Karpas-422 (cell line): ENCODE measurements around the gene HS6ST3. TPM values are rescaled to one million over a fixed set of nuclear protein-coding genes. Genes with fewer than 3 reads are reported as not detected.
A peak's percentile ranks its signal among the peaks of the same experiment; 100 is the strongest.

Experiments used
- DNase-seq: peaks from one replicate; pipeline ENCODE4 v3.0.0-alpha.2; 2015
- H2AFZ ChIP-seq: fragments of 200-600 bp; sonication (generic); 2 replicates; pipeline ENCODE4 v1.6.1; 2014; ENCODE audit warnings: antibody characterized with exemption, low read length, mixed read lengths
- H3K27ac ChIP-seq: fragments of 200-600 bp; sonication (generic); 2 replicates; pipeline ENCODE4 v1.5.1; 2014; ENCODE audit warnings: mild to moderate bottlenecking, low read length, moderate library complexity
- H3K27me3 ChIP-seq: fragments of 200-600 bp; sonication (generic); 2 replicates; pipeline ENCODE4 v1.6.1; 2014; ENCODE audit warnings: low read length, mixed read lengths
- H3K36me3 ChIP-seq: fragments of 200-600 bp; sonication (generic); 2 replicates; pipeline ENCODE4 v1.6.1; 2014; ENCODE audit warnings: low read length, mixed read lengths; ENCODE audit not compliant: insufficient read depth
- H3K4me1 ChIP-seq: fragments of 200-600 bp; sonication (generic); 2 replicates; pipeline ENCODE4 v1.6.1; 2014; ENCODE audit warnings: mild to moderate bottlenecking, low read length, mixed read lengths
- H3K4me2 ChIP-seq: fragments of 200-600 bp; sonication (generic); 2 replicates; pipeline ENCODE4 v1.6.1; 2014; ENCODE audit warnings: low read length, low read depth, mild to moderate bottlenecking; ENCODE audit not compliant: poor library complexity, severe bottlenecking
- H3K4me3 ChIP-seq: fragments of 200-600 bp; sonication (generic); 2 replicates; pipeline ENCODE4 v1.5.1; 2014; ENCODE audit warnings: mild to moderate bottlenecking, antibody characterized with exemption, low read length, mixed read lengths
- H3K79me2 ChIP-seq: fragments of 200-600 bp; sonication (generic); 2 replicates; pipeline ENCODE4 v1.6.1; 2014; ENCODE audit warnings: mild to moderate bottlenecking, low read length, mixed read lengths
- H3K9ac ChIP-seq: fragments of 200-600 bp; sonication (generic); 2 replicates; pipeline ENCODE4 v1.6.0; 2014; ENCODE audit warnings: low read length
- H3K9me2 ChIP-seq: fragments of 200-600 bp; sonication (generic), shearing (Covaris generic); replicated peaks from 2 replicates; pipeline ENCODE4 v1.6.0; 2014; ENCODE audit warnings: mild to moderate bottlenecking, low read length, moderate library complexity; ENCODE audit not compliant: insufficient read depth
- H3K9me3 ChIP-seq: fragments of 300-700, 200-600 bp; sonication (generic); 2 replicates; pipeline ENCODE4 v1.6.1; 2014; ENCODE audit warnings: low read length, mixed read lengths
- H4K20me1 ChIP-seq: fragments of 200-600 bp; sonication (generic); 2 replicates; pipeline ENCODE4 v1.6.1; 2014; ENCODE audit warnings: mild to moderate bottlenecking, antibody characterized with exemption, low read length, low read depth; ENCODE audit not compliant: insufficient read depth
- total RNA-seq: library from RNA; depleted of rRNA; stranded (reverse); fragments of >200 nt; shearing (Covaris generic); gene quantifications from 2 replicates; pipeline ENCODE4 v1.2.3, GENCODE V29; 2014; ENCODE audit warnings: low replicate concordance

The HS6ST3 gene
- total RNA-seq, 1 experiment from 2014 or later: not detected

DNA sequence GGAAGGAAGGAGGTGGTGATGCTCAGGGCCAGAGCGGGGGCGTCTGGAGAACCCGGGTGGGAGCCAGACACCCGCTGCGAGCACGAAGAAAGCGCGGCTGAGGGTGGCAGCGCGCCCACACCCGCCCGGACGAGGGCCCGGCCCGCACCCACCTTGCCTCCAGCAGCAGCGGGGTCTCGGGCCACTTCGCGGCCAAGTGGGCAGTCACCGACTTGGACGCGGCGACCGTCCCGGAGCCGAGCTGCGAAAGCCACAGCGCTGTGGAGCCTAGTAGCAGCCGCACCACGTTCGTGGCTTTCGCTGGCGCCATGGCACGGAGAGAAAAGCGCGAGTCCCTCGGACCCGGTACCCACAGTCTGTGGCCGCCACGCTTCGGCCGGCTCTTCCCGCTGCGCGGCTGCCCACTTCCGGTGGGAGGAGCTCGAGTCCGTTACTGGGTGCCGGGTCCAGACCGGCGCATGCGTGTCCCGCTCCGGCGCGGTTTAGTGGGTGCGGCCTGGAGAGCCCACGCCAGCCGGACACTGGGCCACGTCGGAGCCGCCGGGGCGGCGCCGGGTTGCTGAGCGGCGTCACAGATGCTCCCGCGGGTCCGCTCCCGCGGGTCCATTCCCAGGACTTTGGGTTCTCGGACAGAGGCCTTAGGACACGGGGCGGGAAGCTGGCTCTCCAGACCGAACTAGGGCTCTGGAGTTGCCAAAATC is 36.8 kb upstream of the HS6ST3 start, which contains the start of gene UGGT2:
Gene UGGT2, minus strand, starts transcription at position 399 of the 701 bp plus-strand sequence. Its CDS starts 89 bp downstream, at position 310.
- Histone ChIP-seq H2AFZ (peak within 1 kb of the TSS; percentile 100), H3K9ac (peak within 1 kb of the TSS; percentile 96), H3K4me3 (peak within 1 kb of the TSS; percentile 83)

DNA sequence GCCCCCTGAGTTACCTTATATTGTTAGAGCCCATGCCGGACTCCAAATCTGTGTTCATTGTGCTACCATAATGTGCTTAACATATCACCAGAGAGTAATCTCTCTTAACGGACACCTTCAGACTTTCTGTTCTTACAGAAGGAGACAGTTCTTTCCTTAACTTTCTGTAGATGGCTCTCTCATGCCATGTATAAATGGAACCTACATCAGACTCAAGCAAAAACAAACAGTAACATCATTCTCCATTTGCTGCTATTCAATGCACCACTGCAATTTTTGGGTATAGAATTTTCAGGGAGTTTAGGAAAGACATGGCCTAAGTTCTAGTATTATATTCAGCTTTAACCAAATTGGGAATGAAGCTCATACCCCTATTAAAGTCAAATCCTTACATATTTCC is 24.1 kb upstream of the HS6ST3 start:
- H2AFZ ChIP-seq: no peak overlapping the region
- H3K27ac ChIP-seq: no peak overlapping the region
- H3K79me2 ChIP-seq: no peaks in the 10 kb centered on the region
- no peaks in the 10 kb centered on the region for H3K9me2 ChIP-seq
- no peak overlapping the region for H3K9ac ChIP-seq
- H3K4me3 ChIP-seq: no peak overlapping the region
- H3K4me2 ChIP-seq: no peak overlapping the region
- H3K4me1 ChIP-seq: no peaks in the 10 kb centered on the region
- H3K27me3 ChIP-seq: no peaks in the 10 kb centered on the region
- no peaks in the 10 kb centered on the region for H3K9me3 ChIP-seq
- DNase-seq: no peak
- H3K36me3 ChIP-seq: no peaks in the 10 kb centered on the region
- H4K20me1 ChIP-seq: no peaks in the 10 kb centered on the region

More for the DNA sequence above, 36.8 kb upstream of the HS6ST3 start, which contains the start of gene UGGT2:
- Histone ChIP-seq H4K20me1 (no peaks in the 10 kb centered on the region), H3K4me1 (peaks cover 10% of the 10 kb centered on the region; the same call in 1 of the 2 replicates), H3K9me2 (no peaks in the 10 kb centered on the region), H3K27me3 (no peaks in the 10 kb centered on the region), H3K27ac (peak within 1 kb of the TSS; percentile 43), H3K79me2 (peaks cover 44% of the 10 kb centered on the region), H3K4me2 (peak within 1 kb of the TSS; percentile 100), H3K36me3 (no peaks in the 10 kb centered on the region), H3K9me3 (no peaks in the 10 kb centered on the region)
- peak; percentile 96 for DNase-seq

DNA sequence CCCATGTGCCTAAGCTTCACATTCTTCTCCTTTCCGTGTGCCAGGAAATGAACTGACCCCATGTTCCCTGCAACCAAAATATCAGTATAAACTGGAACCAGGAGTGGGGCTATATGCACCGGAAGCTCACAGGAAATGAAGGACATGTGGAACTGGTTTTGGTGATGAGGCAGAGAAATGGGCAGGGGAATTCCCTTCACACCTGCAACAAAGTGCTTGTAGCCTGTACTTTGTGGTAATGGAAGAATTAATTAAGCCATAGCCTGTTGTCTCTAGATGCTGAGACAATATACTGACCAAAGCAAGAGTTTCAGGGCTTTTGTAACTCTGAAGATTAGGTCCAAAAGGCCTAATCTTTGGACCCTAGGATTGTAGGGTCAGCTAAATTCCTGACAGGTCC is 21.2 kb upstream of the HS6ST3 start:
- Histone ChIP-seq H3K9me2 (no peaks in the 10 kb centered on the region), H3K4me3 (no peak overlapping the region), H3K79me2 (no peaks in the 10 kb centered on the region), H3K9ac (no peak overlapping the region), H3K9me3 (no peaks in the 10 kb centered on the region), H2AFZ (no peak overlapping the region), H4K20me1 (no peaks in the 10 kb centered on the region), H3K27me3 (no peaks in the 10 kb centered on the region), H3K4me2 (no peak overlapping the region), H3K27ac (no peak overlapping the region), H3K4me1 (no peaks in the 10 kb centered on the region), H3K36me3 (no peaks in the 10 kb centered on the region)
- no peak for DNase-seq

DNA sequence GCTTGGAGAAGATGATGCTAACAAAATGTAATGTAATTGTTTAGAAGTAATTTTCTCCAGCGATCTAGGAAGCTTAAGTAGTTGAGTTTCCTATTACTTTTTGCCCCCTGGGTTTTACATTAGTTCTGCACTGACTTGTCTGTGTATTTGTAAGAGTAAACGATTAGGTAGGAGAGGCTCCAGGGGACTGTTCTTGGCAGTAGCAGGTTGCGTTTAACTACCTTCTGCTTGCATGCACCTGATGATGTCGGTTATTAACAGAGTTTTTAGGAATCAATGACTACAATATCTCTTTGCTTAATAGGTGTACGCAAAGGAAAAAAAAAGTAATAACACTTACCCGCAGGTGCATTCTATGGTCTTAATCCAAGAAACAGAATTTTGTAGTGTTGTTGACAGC is 18.4 kb upstream of the HS6ST3 start:
- Histone ChIP-seq H3K4me1 (no peaks in the 10 kb centered on the region), H3K9me2 (no peaks in the 10 kb centered on the region), H2AFZ (no peak overlapping the region), H3K36me3 (no peaks in the 10 kb centered on the region), H3K27me3 (no peaks in the 10 kb centered on the region), H3K9ac (no peak overlapping the region), H3K27ac (no peak overlapping the region), H3K4me3 (no peak overlapping the region), H3K4me2 (no peak overlapping the region), H4K20me1 (no peaks in the 10 kb centered on the region), H3K9me3 (no peaks in the 10 kb centered on the region), H3K79me2 (no peaks in the 10 kb centered on the region)
- DNase-seq: no peak

DNA sequence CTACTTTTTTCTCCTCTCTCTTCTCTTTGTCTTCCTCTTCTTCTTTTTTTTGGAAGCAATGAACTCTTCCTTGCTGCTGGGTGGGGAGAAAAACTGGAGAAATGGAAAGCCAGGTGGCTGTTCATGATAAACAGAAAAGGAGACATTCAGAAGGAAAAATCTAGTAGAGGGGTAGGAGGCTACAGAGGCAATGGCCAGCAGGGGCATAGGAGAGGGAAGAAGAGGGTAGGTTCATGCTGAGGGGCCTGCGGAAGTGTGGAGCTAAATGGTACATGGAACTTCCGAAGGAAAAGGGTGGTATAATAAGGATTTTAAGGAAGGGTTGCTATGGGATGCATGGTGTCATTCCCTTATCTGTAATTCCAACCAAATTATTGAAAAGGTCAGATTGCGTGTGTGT is 17.5 kb upstream of the HS6ST3 start:
- Histone ChIP-seq H3K79me2 (no peaks in the 10 kb centered on the region), H3K27me3 (0 out of 2 replicates have a peak, but pooled peaks cover 2% of the 10 kb centered on the region), H3K9ac (no peak overlapping the region), H3K4me3 (no peak overlapping the region), H3K27ac (no peak overlapping the region), H3K36me3 (no peaks in the 10 kb centered on the region), H3K9me3 (no peaks in the 10 kb centered on the region), H3K4me1 (no peaks in the 10 kb centered on the region), H2AFZ (no peak overlapping the region), H3K9me2 (no peaks in the 10 kb centered on the region), H3K4me2 (no peak overlapping the region), H4K20me1 (no peaks in the 10 kb centered on the region)
- DNase-seq: no peak

DNA sequence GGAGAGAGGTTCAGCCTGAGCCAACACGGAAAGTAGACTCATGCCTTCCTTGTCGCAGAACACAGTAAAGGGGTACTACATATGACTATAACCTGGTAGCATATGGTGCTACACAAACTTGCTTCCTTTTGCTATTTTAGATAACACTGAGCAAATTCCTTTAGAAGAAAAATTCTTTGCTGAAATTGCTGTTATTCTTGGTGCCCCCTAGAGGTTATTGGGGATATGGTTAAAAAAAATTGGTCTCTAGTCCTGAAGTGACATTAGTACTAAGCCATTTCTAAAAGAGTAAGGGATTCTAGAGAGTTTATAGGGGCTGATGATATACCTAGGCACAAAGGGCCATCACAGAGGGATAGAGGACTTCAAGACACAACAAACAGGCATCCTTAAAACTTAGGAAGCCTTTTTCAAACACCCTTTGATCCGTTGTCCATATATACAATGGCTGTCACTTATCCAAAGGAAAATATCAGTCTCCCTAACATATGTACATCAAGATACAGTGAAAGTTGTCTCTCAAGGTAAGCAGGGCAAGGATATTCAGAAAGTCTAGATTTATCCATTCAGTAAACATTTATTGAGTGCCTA is 13.9 kb upstream of the HS6ST3 start:
- Histone ChIP-seq H4K20me1 (no peaks in the 10 kb centered on the region), H2AFZ (no peak overlapping the region), H3K27ac (no peak overlapping the region), H3K4me1 (no peaks in the 10 kb centered on the region), H3K79me2 (no peaks in the 10 kb centered on the region), H3K4me2 (no peak overlapping the region), H3K27me3 (0 out of 2 replicates have a peak, but pooled peaks cover 2% of the 10 kb centered on the region), H3K4me3 (no peak overlapping the region), H3K9me3 (no peaks in the 10 kb centered on the region), H3K9me2 (no peaks in the 10 kb centered on the region), H3K9ac (no peak overlapping the region), H3K36me3 (no peaks in the 10 kb centered on the region)
- DNase-seq: peak; percentile 72

DNA sequence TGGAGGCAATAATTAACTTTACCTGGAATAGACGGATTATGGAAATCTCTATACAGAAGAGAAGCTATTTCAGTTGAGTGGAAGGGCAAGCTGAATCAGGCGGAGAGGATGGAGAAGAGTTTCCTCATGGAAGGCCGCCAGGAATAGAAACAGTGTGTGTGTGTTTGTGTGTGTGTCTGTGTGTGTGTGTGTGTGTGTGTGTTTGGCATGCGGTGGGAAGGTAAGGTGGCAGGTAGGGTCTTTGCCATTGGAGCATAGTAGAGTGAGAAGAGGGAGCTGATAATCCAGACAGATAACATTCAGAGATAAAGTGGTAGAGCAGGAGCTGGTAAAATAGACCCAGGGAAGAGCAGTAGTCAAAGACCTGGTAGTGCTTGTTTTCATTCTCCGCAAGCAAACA is 9.2 kb upstream of the HS6ST3 start:
- Histone ChIP-seq H3K9ac (no peak overlapping the region), H3K9me2 (no peaks in the 10 kb centered on the region), H3K4me3 (no peak overlapping the region), H3K27ac (no peak overlapping the region), H3K27me3 (0 out of 2 replicates have a peak, but pooled peaks cover 2% of the 10 kb centered on the region), H3K4me2 (no peak overlapping the region), H3K79me2 (no peaks in the 10 kb centered on the region), H4K20me1 (no peaks in the 10 kb centered on the region), H3K4me1 (no peaks in the 10 kb centered on the region), H3K9me3 (no peaks in the 10 kb centered on the region), H2AFZ (no peak overlapping the region), H3K36me3 (no peaks in the 10 kb centered on the region)
- DNase-seq: no peak

DNA sequence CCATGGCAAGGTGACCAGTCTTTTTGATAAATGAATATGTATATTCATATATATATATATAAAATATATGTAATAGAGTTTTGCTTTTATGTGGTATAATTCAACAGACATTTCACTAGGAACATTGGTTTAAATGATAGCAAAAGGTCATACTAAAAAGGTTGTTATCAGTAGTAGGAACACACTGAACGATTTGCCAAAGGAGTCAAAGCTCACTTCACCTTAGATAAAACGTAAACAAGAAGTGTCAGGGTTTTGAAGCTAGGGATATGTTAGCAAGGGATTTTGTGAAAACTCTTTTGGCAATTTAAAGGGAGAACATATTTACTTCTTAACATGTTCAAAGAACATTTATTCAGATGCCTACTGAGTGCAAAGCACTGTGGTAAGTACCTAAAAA is 8.0 kb upstream of the HS6ST3 start:
- no peaks in the 10 kb centered on the region for H3K79me2 ChIP-seq
- no peak overlapping the region for H3K9ac ChIP-seq
- H3K27me3 ChIP-seq: 0 out of 2 replicates have a peak, but pooled peaks cover 2% of the 10 kb centered on the region
- no peak overlapping the region for H3K4me2 ChIP-seq
- H3K27ac ChIP-seq: no peak overlapping the region
- no peak overlapping the region for H3K4me3 ChIP-seq
- H3K9me2 ChIP-seq: no peaks in the 10 kb centered on the region
- H3K36me3 ChIP-seq: no peaks in the 10 kb centered on the region
- no peak for DNase-seq
- H2AFZ ChIP-seq: no peak overlapping the region
- H3K9me3 ChIP-seq: no peaks in the 10 kb centered on the region
- H4K20me1 ChIP-seq: no peaks in the 10 kb centered on the region
- no peaks in the 10 kb centered on the region for H3K4me1 ChIP-seq
